Measurements from ENCODE around the gene SMARCC2.

The SMARCC2 gene

GRCh38 chr12:56230432-56231183, 41.3 kb upstream of the SMARCC2 start:
- no peak for TF ChIP-seq CTCF (IDR thresholded peaks at IDR 0.05; ENCODE audit: low read depth, low read length)

GRCh38 chr12:56229916-56230431, 40.7 kb upstream of the SMARCC2 start, which contains the start of gene SLC39A5:
Gene SLC39A5, plus strand, starts transcription at chr12:56230051. Its CDS starts 1,224 bp downstream, at chr12:56231275.
- TF ChIP-seq CTCF (IDR thresholded peaks at IDR 0.05; ENCODE audit: low read depth, low read length): no peak
- DNase-seq (ENCODE audit: extremely low read depth, low read depth): no peak

More at GRCh38 chr12:56230432-56231183, 41.3 kb upstream of the SMARCC2 start:
- DNase-seq (ENCODE audit: extremely low read depth, low read depth): no peak

- TF ChIP-seq CTCF (IDR thresholded peaks at IDR 0.05; ENCODE audit: low read depth, low read length): no peak
- DNase-seq (ENCODE audit: extremely low read depth, low read depth): no peak
These were observed 39.8 kb upstream of the SMARCC2 start for GRCh38 chr12:56229082-56229481.

GRCh38 chr12:56224954-56225353, 35.7 kb upstream of the SMARCC2 start:
- no peak for DNase-seq (ENCODE audit: extremely low read depth, low read depth)
- no peak for TF ChIP-seq CTCF (IDR thresholded peaks at IDR 0.05; ENCODE audit: low read depth, low read length)

GRCh38 chr12:56224102-56224701, 34.9 kb upstream of the SMARCC2 start, which contains the start of gene NABP2:
Gene NABP2, plus strand, starts transcription at chr12:56224342. Its CDS starts 515 bp downstream, at chr12:56224857.
- DNase-seq (ENCODE audit: extremely low read depth, low read depth): peak; percentile 94
- peak; percentile 69 for TF ChIP-seq CTCF (IDR thresholded peaks at IDR 0.05; ENCODE audit: low read depth, low read length)

- no peak for TF ChIP-seq CTCF (IDR thresholded peaks at IDR 0.05; ENCODE audit: low read depth, low read length)
- no peak for DNase-seq (ENCODE audit: extremely low read depth, low read depth)
These were observed 34.4 kb upstream of the SMARCC2 start for GRCh38 chr12:56223571-56224101.

GRCh38 chr12:56222531-56222895, 33.2 kb upstream of the SMARCC2 start:
- no peak for TF ChIP-seq CTCF (IDR thresholded peaks at IDR 0.05; ENCODE audit: low read depth, low read length)
- DNase-seq (ENCODE audit: extremely low read depth, low read depth): no peak
